ENCODE results near the gene CDKN2D. TPM values are rescaled to one million over a fixed set of nuclear protein-coding genes. Genes with fewer than 3 reads are reported as not detected.

CDKN2D gene
- total and polyA plus RNA-seq, 10 of the 15 experiments (the other 5 are each of a cell fraction or from before 2014, with no cell fraction given), result 0.53 to 17.2 (median 6.7) TPM

GRCh38 chr19:10516671-10517286 is 52.0 kb downstream of the CDKN2D start:
- H3K9me3 ChIP-seq (replicated peaks; ENCODE audit: control insufficient read depth, insufficient read depth, low read length), result no peaks in the 10 kb centered on the region
- ChIA-PET POLR2A (interaction anchor here (0.6 kb wide), 1 partner anchor 215 kb away, joined by 3 read pairs; no protein-coding TSS in a partner anchor), CTCF (interaction anchor here (0.8 kb wide), 1 partner anchor 297 kb away, joined by 3 read pairs; no protein-coding TSS in a partner anchor), RAD21 (ENCODE audit: unreplicated experiment) (interaction anchor here (0.8 kb wide), 1 partner anchor 109 kb away, joined by 6 read pairs; no protein-coding TSS in a partner anchor), SMC1A (ENCODE audit: uncharacterized antibody, unreplicated experiment) (no interaction called here)
- DNase-seq (ENCODE audit: low read depth, low spot score), result no peak
- H4K20me1 ChIP-seq (ENCODE audit: control insufficient read depth, insufficient read depth), result no peaks in the 10 kb centered on the region
- in situ Hi-C loops (cut with MboI) (no loop called here), intact Hi-C loops (cut with micrococcal nuclease; ENCODE audit: unreplicated experiment) (no loop called here)
- TF ChIP-seq SRF (IDR thresholded peaks at IDR 0.05; ENCODE audit: low read depth in 2 of 2, low read length in 2 of 2) (no peak), BHLHE40 (IDR thresholded peaks at IDR 0.05; ENCODE audit: borderline replicate concordance in 1 of 2, low read depth in 2 of 2, low read length in 1 of 2) (no peak), FOXM1 (IDR thresholded peaks at IDR 0.05; ENCODE audit: low read depth, low read length) (no peak)
- no peak for ATAC-seq
- FAIRE-seq, result no peak
- no peaks in the 10 kb centered on the region for H3K36me3 ChIP-seq (ENCODE audit: control insufficient read depth in 2 of 2, insufficient read depth in 2 of 2, low read length in 1 of 2)
- 52% methylated on average over 10 of the region's 10 CpGs for WGBS (ENCODE audit: insufficient coverage, insufficient replicate concordance, low lambda C conversion rate, missing lambda C conversion rate)
- H3K79me2 ChIP-seq (ENCODE audit: control insufficient read depth, insufficient read depth, low read length), result no peaks in the 10 kb centered on the region
- no peak overlapping the region for H3K4me2 ChIP-seq (ENCODE audit: control insufficient read depth, insufficient read depth)
- no TSS peak for BruUV-seq (replicated peaks)
- no peak overlapping the region for H3K4me3 ChIP-seq
- H3K9ac ChIP-seq (ENCODE audit: control insufficient read depth, insufficient read depth, low read length), result no peak overlapping the region
- H3K27ac ChIP-seq (ENCODE audit: control insufficient read depth, insufficient read depth), result no peak overlapping the region
- peaks cover 11% of the 10 kb centered on the region for H3K4me1 ChIP-seq (ENCODE audit: control insufficient read depth, insufficient read depth, low read length)
- H2AFZ ChIP-seq (ENCODE audit: control insufficient read depth, low read depth, low read length), result no peak overlapping the region
- H3K27me3 ChIP-seq (replicated peaks in 1 of 2; ENCODE audit: control insufficient read depth in 2 of 2, insufficient read depth in 2 of 2, low read length in 1 of 2), result peaks cover 12 to 26% of the 10 kb centered on the region in 2 experiments

MicroRNAs within 50 kb of the gene (microRNA counts, 767-probe panel; counts per million panel counts)
- 1,512 counts per million, percentile 58 among the panel's probes with 10 or more counts for microRNA hsa-miR-1238

Small RNA genes lying within 50 kb of the gene (microRNA-seq; reads per million reads assigned to microRNA genes)
- not detected for gene MIR1238

Small RNA genes lying within 50 kb of the gene (small RNA-seq; reads per million reads assigned to genes)
- gene MIR1238 (not detected), gene RNU7-140P (not detected)

Other genes with a start within 250 kb of the CDKN2D start
Only the 7 nearest of the 14 such genes appear.
- gene KEAP1, start 65.6 kb downstream of the CDKN2D start, total RNA-seq (2014; rRNA removed), result 49.0 and 60.4 TPM in 2 replicates
- 44.3 and 54.7 TPM in 2 replicates for gene KEAP1, start 65.6 kb downstream of the CDKN2D start, total RNA-seq (2014; rRNA removed; fragmentation: Illumina TruSeq; extraction: Trizol)
- gene KEAP1, start 65.6 kb downstream of the CDKN2D start, total RNA-seq (2021), result 61.2 and 76.2 TPM in 2 replicates
- gene KEAP1, start 65.6 kb downstream of the CDKN2D start, polyA plus RNA-seq (2011; rRNA removed), result 23.7 and 42.6 TPM in 2 replicates
- gene KEAP1, start 65.6 kb downstream of the CDKN2D start, polyA plus RNA-seq (2014; fragmentation: Illumina TruSeq; extraction: Trizol), result 17.2 and 36.7 TPM in 2 replicates
- 1 to 10 TPM; 1.4 to 9.3 TPM for gene KEAP1, start 65.6 kb downstream of the CDKN2D start, polyA plus RNA-seq (2014; fragmentation: Nextera tagmentation; extraction: Ambion mirVana)
- 41.2 and 50.2 TPM in 2 replicates for gene KEAP1, start 65.6 kb downstream of the CDKN2D start, polyA plus RNA-seq (2014; rRNA removed)
- gene KEAP1, start 65.6 kb downstream of the CDKN2D start, polyA plus RNA-seq (2016; fragmentation: Nextera tagmentation; extraction: Ambion mirVana), result 10 to 100 TPM; 83.1 to 87.7 TPM
- 0.11 TPM in 1 of 2 replicates, not detected in the other for gene S1PR5, start 51.5 kb downstream of the CDKN2D start, total RNA-seq (2014; rRNA removed)
- gene S1PR5, start 51.5 kb downstream of the CDKN2D start, total RNA-seq (2014; rRNA removed; fragmentation: Illumina TruSeq; extraction: Trizol), result 0.14 TPM in 1 of 2 replicates, not detected in the other
- not detected in 2 replicates for gene S1PR5, start 51.5 kb downstream of the CDKN2D start, total RNA-seq (2021)
- gene S1PR5, start 51.5 kb downstream of the CDKN2D start, polyA plus RNA-seq (2011; rRNA removed), result 0.04 TPM in 1 of 2 replicates, not detected in the other
- not detected in 2 replicates for gene S1PR5, start 51.5 kb downstream of the CDKN2D start, polyA plus RNA-seq (2014; fragmentation: Illumina TruSeq; extraction: Trizol)
- not detected for gene S1PR5, start 51.5 kb downstream of the CDKN2D start, polyA plus RNA-seq (2014; fragmentation: Nextera tagmentation; extraction: Ambion mirVana)
- gene S1PR5, start 51.5 kb downstream of the CDKN2D start, polyA plus RNA-seq (2014; rRNA removed), result 0.14 TPM in 1 of 2 replicates, not detected in the other
- gene S1PR5, start 51.5 kb downstream of the CDKN2D start, polyA plus RNA-seq (2016; fragmentation: Nextera tagmentation; extraction: Ambion mirVana), result not detected
- 15.6 and 16.8 TPM in 2 replicates for gene ATG4D, start 25.1 kb downstream of the CDKN2D start, total RNA-seq (2014; rRNA removed)
- 8.1 and 8.4 TPM in 2 replicates for gene ATG4D, start 25.1 kb downstream of the CDKN2D start, total RNA-seq (2014; rRNA removed; fragmentation: Illumina TruSeq; extraction: Trizol)
- 24.2 and 24.3 TPM in 2 replicates for gene ATG4D, start 25.1 kb downstream of the CDKN2D start, total RNA-seq (2021)
- gene ATG4D, start 25.1 kb downstream of the CDKN2D start, polyA plus RNA-seq (2011; rRNA removed), result 7.9 and 14.5 TPM in 2 replicates
- 1.2 and 7.7 TPM in 2 replicates for gene ATG4D, start 25.1 kb downstream of the CDKN2D start, polyA plus RNA-seq (2014; fragmentation: Illumina TruSeq; extraction: Trizol)
- 1 to 10 TPM in 1 of 2 experiments, under 1 TPM in 1; 0.39 to 2.3 TPM for gene ATG4D, start 25.1 kb downstream of the CDKN2D start, polyA plus RNA-seq (2014; fragmentation: Nextera tagmentation; extraction: Ambion mirVana)
- 26.7 and 28.7 TPM in 2 replicates for gene ATG4D, start 25.1 kb downstream of the CDKN2D start, polyA plus RNA-seq (2014; rRNA removed)
- 10 to 100 TPM; 12.4 to 14.6 TPM for gene ATG4D, start 25.1 kb downstream of the CDKN2D start, polyA plus RNA-seq (2016; fragmentation: Nextera tagmentation; extraction: Ambion mirVana)
- gene KRI1, start 3.0 kb downstream of the CDKN2D start, total RNA-seq (2014; rRNA removed), result 25.3 and 31.0 TPM in 2 replicates
- 17.6 and 21.0 TPM in 2 replicates for gene KRI1, start 3.0 kb downstream of the CDKN2D start, total RNA-seq (2014; rRNA removed; fragmentation: Illumina TruSeq; extraction: Trizol)
- gene KRI1, start 3.0 kb downstream of the CDKN2D start, total RNA-seq (2021), result 32.7 and 36.2 TPM in 2 replicates
- 17.2 and 17.4 TPM in 2 replicates for gene KRI1, start 3.0 kb downstream of the CDKN2D start, polyA plus RNA-seq (2011; rRNA removed)
- 21.9 and 24.7 TPM in 2 replicates for gene KRI1, start 3.0 kb downstream of the CDKN2D start, polyA plus RNA-seq (2014; fragmentation: Illumina TruSeq; extraction: Trizol)
- gene KRI1, start 3.0 kb downstream of the CDKN2D start, polyA plus RNA-seq (2014; fragmentation: Nextera tagmentation; extraction: Ambion mirVana), result 1 to 10 TPM in 1 of 2 experiments, under 1 TPM in 1; 0.98 to 3.4 TPM
- gene KRI1, start 3.0 kb downstream of the CDKN2D start, polyA plus RNA-seq (2014; rRNA removed), result 42.5 and 42.6 TPM in 2 replicates
- 10 to 100 TPM; 24.7 to 27.4 TPM for gene KRI1, start 3.0 kb downstream of the CDKN2D start, polyA plus RNA-seq (2016; fragmentation: Nextera tagmentation; extraction: Ambion mirVana)
- gene AP1M2, start 18.3 kb upstream of the CDKN2D start, total RNA-seq (2014; rRNA removed), result not detected in 2 replicates
- not detected in 2 replicates for gene AP1M2, start 18.3 kb upstream of the CDKN2D start, total RNA-seq (2014; rRNA removed; fragmentation: Illumina TruSeq; extraction: Trizol)
- 0.21 and 0.72 TPM in 2 replicates for gene AP1M2, start 18.3 kb upstream of the CDKN2D start, total RNA-seq (2021)
- gene AP1M2, start 18.3 kb upstream of the CDKN2D start, polyA plus RNA-seq (2011; rRNA removed), result not detected in 2 replicates
- gene AP1M2, start 18.3 kb upstream of the CDKN2D start, polyA plus RNA-seq (2014; fragmentation: Illumina TruSeq; extraction: Trizol), result not detected in 2 replicates
- gene AP1M2, start 18.3 kb upstream of the CDKN2D start, polyA plus RNA-seq (2014; fragmentation: Nextera tagmentation; extraction: Ambion mirVana), result not detected
- not detected in 2 replicates for gene AP1M2, start 18.3 kb upstream of the CDKN2D start, polyA plus RNA-seq (2014; rRNA removed)
- gene AP1M2, start 18.3 kb upstream of the CDKN2D start, polyA plus RNA-seq (2016; fragmentation: Nextera tagmentation; extraction: Ambion mirVana), result not detected
- 18.0 TPM in 2 replicates for gene SLC44A2, start 56.6 kb upstream of the CDKN2D start, total RNA-seq (2014; rRNA removed)
- 9.8 and 11.0 TPM in 2 replicates for gene SLC44A2, start 56.6 kb upstream of the CDKN2D start, total RNA-seq (2014; rRNA removed; fragmentation: Illumina TruSeq; extraction: Trizol)
- 45.3 and 48.4 TPM in 2 replicates for gene SLC44A2, start 56.6 kb upstream of the CDKN2D start, total RNA-seq (2021)
- gene SLC44A2, start 56.6 kb upstream of the CDKN2D start, polyA plus RNA-seq (2011; rRNA removed), result 32.3 and 51.3 TPM in 2 replicates
- gene SLC44A2, start 56.6 kb upstream of the CDKN2D start, polyA plus RNA-seq (2014; fragmentation: Illumina TruSeq; extraction: Trizol), result 41.9 and 45.0 TPM in 2 replicates
- gene SLC44A2, start 56.6 kb upstream of the CDKN2D start, polyA plus RNA-seq (2014; fragmentation: Nextera tagmentation; extraction: Ambion mirVana), result 1 to 10 TPM; 3.0 to 3.3 TPM
- gene SLC44A2, start 56.6 kb upstream of the CDKN2D start, polyA plus RNA-seq (2014; rRNA removed), result 31.6 and 33.0 TPM in 2 replicates
- gene SLC44A2, start 56.6 kb upstream of the CDKN2D start, polyA plus RNA-seq (2016; fragmentation: Nextera tagmentation; extraction: Ambion mirVana), result 10 to 100 TPM; 26.7 to 26.9 TPM
- gene ILF3, start 85.4 kb upstream of the CDKN2D start, total RNA-seq (2014; rRNA removed), result 100 and 112 TPM in 2 replicates
- 109 and 112 TPM in 2 replicates for gene ILF3, start 85.4 kb upstream of the CDKN2D start, total RNA-seq (2014; rRNA removed; fragmentation: Illumina TruSeq; extraction: Trizol)
- 354 and 383 TPM in 2 replicates for gene ILF3, start 85.4 kb upstream of the CDKN2D start, total RNA-seq (2021)
- gene ILF3, start 85.4 kb upstream of the CDKN2D start, polyA plus RNA-seq (2011; rRNA removed), result 106 and 178 TPM in 2 replicates
- 180 and 253 TPM in 2 replicates for gene ILF3, start 85.4 kb upstream of the CDKN2D start, polyA plus RNA-seq (2014; fragmentation: Illumina TruSeq; extraction: Trizol)
- gene ILF3, start 85.4 kb upstream of the CDKN2D start, polyA plus RNA-seq (2014; fragmentation: Nextera tagmentation; extraction: Ambion mirVana), result 10 to 100 TPM; 28.1 to 38.1 TPM
- 175 and 191 TPM in 2 replicates for gene ILF3, start 85.4 kb upstream of the CDKN2D start, polyA plus RNA-seq (2014; rRNA removed)
- gene ILF3, start 85.4 kb upstream of the CDKN2D start, polyA plus RNA-seq (2016; fragmentation: Nextera tagmentation; extraction: Ambion mirVana), result 100 to 1,000 TPM; 205 TPM

Data from GM12878 (cell line).